GM18520 (cell line): ENCODE measurements around the gene DDX1.
"Not testable (repeated sequence)": the region's sequence is repeated elsewhere in the genome, so short reads cannot be mapped to it uniquely, and the experiment has no call there.

Source experiments
- ATAC-seq: cut with Tn5 transposase; IDR thresholded peaks from one replicate; pipeline ENCODE4 v1.9.1; 2021; ENCODE audit not compliant: unreplicated experiment

Gene DDX1

GRCh38 chr2:15594291-15595256 is 2.9 kb downstream of the DDX1 start:
- ATAC-seq: no peak

- ATAC-seq: no peak
Measured at GRCh38 chr2:15595342-15595905, 3.8 kb downstream of the DDX1 start.

- no peak for ATAC-seq
Measured at GRCh38 chr2:15595936-15596335, 4.3 kb downstream of the DDX1 start.

- ATAC-seq: no peak
Measured at GRCh38 chr2:15596350-15596749, 4.7 kb downstream of the DDX1 start.

GRCh38 chr2:15596968-15597367 is 5.3 kb downstream of the DDX1 start:
- ATAC-seq: no peak

- ATAC-seq: no peak
Measured at GRCh38 chr2:15599994-15600393, 8.3 kb downstream of the DDX1 start.

- ATAC-seq: no peak
Measured at GRCh38 chr2:15601681-15602080, 10.0 kb downstream of the DDX1 start.

- no peak for ATAC-seq
Measured at GRCh38 chr2:15602393-15602792, 10.7 kb downstream of the DDX1 start.

GRCh38 chr2:15603044-15603765 is 11.5 kb downstream of the DDX1 start:
- no peak for ATAC-seq

GRCh38 chr2:15603948-15604347 is 12.3 kb downstream of the DDX1 start:
- ATAC-seq: no peak

GRCh38 chr2:15605721-15606120 is 14.1 kb downstream of the DDX1 start:
- no peak for ATAC-seq

- no peak for ATAC-seq
Measured at GRCh38 chr2:15606481-15607441, 15.1 kb downstream of the DDX1 start.

- ATAC-seq: no peak
Measured at GRCh38 chr2:15607709-15608391, 16.2 kb downstream of the DDX1 start.

GRCh38 chr2:15608392-15608761 is 16.7 kb downstream of the DDX1 start:
- ATAC-seq: no peak

GRCh38 chr2:15609341-15610042 is 17.8 kb downstream of the DDX1 start:
- no peak for ATAC-seq

- ATAC-seq: no peak
Measured at GRCh38 chr2:15610430-15610952, 18.8 kb downstream of the DDX1 start.

GRCh38 chr2:15612101-15612500 is 20.4 kb downstream of the DDX1 start:
- ATAC-seq: not testable (repeated sequence)

- ATAC-seq: no peak
Measured at GRCh38 chr2:15613736-15614429, 22.2 kb downstream of the DDX1 start.
